Prostate gland (tissue), 2 donors: ENCODE data around the gene KMT2C.

Experiments used
- CTCF ChIP-seq, 4 experiments: fragments of 200-600 bp in 2 of 4; fragments of 450-650 bp in 2 of 4; sonication (generic) in 2 of 4; IDR thresholded peaks; 1 replicate in 3 of 4; 2 replicates in 1 of 4; pipeline ENCODE4 v1.5.1; 2016 to 2019; ENCODE audit warnings: antibody characterized with exemption in 4 of 4, mild to moderate bottlenecking in 2 of 4, moderate library complexity in 2 of 4
- POLR2A ChIP-seq: fragments of 450-650 bp; IDR thresholded peaks from one replicate; pipeline ENCODE4 v1.6.1; 2016; ENCODE audit warnings: antibody characterized with exemption, mild to moderate bottlenecking

GRCh38 chr7:152176797-152177196 lies 259.0 kb downstream of the KMT2C start:
- TF ChIP-seq POLR2A (no peak), CTCF (IDR thresholded peaks at IDR 0.05) (no peak)
